Smooth muscle cell (in vitro differentiated cells): ENCODE data around the gene MYO5B. TPM values are rescaled to one million over a fixed set of nuclear protein-coding genes. Genes with fewer than 3 reads are reported as not detected.
A peak's percentile ranks its signal among the peaks of the same experiment; 100 is the strongest.
"Not testable (repeated sequence)": the region's sequence is repeated elsewhere in the genome, so short reads cannot be mapped to it uniquely, and the experiment has no call there.

Source experiments
- DNase-seq: peaks from one replicate; lab custom pipeline; 2025; ENCODE audit not compliant: unreplicated experiment; lab: John Stamatoyannopoulos, UW
- H2AFZ ChIP-seq: fragments of 200-600 bp; sonication (generic); 2 replicates; pipeline ENCODE4 v1.6.0; 2016; ENCODE audit warnings: antibody characterized with exemption, low read depth, mild to moderate bottlenecking
- H3F3A ChIP-seq: fragments of 200-600 bp; sonication (generic); 2 replicates; pipeline ENCODE4 v1.6.0; 2017; ENCODE audit warnings: antibody characterized with exemption, low read depth
- H3K27ac ChIP-seq: fragments of 200-600 bp; sonication (generic); 2 replicates; pipeline ENCODE4 v1.5.1; 2016; ENCODE audit warnings: low read depth, mild to moderate bottlenecking
- H3K27me3 ChIP-seq: fragments of 200-600 bp; sonication (generic); 2 replicates; pipeline ENCODE4 v1.6.1; 2016; ENCODE audit warnings: low read depth, mild to moderate bottlenecking
- H3K36me3 ChIP-seq: fragments of 200-600 bp; sonication (generic); 2 replicates; pipeline ENCODE4 v1.5.1; 2016; ENCODE audit warnings: low read depth
- H3K4me1 ChIP-seq: fragments of 200-600 bp; sonication (generic); 2 replicates; pipeline ENCODE4 v1.5.1; 2016; ENCODE audit warnings: low read depth
- H3K4me2 ChIP-seq: fragments of 200-600 bp; sonication (generic); 2 replicates; pipeline ENCODE4 v1.6.0; 2016; ENCODE audit warnings: mild to moderate bottlenecking
- H3K4me3 ChIP-seq: fragments of 200-600 bp; sonication (generic); 2 replicates; pipeline ENCODE4 v1.5.1; 2016; ENCODE audit warnings: mild to moderate bottlenecking
- H3K79me2 ChIP-seq: fragments of 200-600 bp; sonication (generic); 2 replicates; pipeline ENCODE4 v1.6.0; 2016; ENCODE audit warnings: low read depth, mild to moderate bottlenecking
- H3K9ac ChIP-seq: fragments of 200-600 bp; sonication (generic); 2 replicates; pipeline ENCODE4 v1.6.0; 2016; ENCODE audit warnings: low read depth
- H3K9me3 ChIP-seq: fragments of 200-600 bp; sonication (generic); replicated peaks from 2 replicates; pipeline ENCODE4 v1.5.1; 2016; ENCODE audit warnings: low read depth
- H4K20me1 ChIP-seq: fragments of 200-600 bp; sonication (generic); 2 replicates; pipeline ENCODE4 v1.6.0; 2016; ENCODE audit warnings: low read depth
- CTCF ChIP-seq: fragments of 200-600 bp; sonication (generic); IDR thresholded peaks from 2 replicates; pipeline ENCODE4 v1.5.1; 2017; ENCODE audit warnings: borderline replicate concordance, mild to moderate bottlenecking, antibody characterized with exemption; ENCODE audit not compliant: insufficient read depth, poor library complexity, severe bottlenecking
- WGBS: methylation state at CpG from one replicate; pipeline ENCODE4 v1.1.7; 2016; ENCODE audit warnings: low lambda C conversion rate; 5-methylcytosine and 5-hydroxymethylcytosine counted together
- polyA plus RNA-seq: library from polyadenylated mRNA; unstranded; fragments of >200 nt; fragmentation: Nextera tagmentation; extraction: Ambion mirVana; gene quantifications from 2 replicates; pipeline ENCODE4 v1.2.1, GENCODE V29; 2016
- total RNA-seq: library from RNA; depleted of rRNA; stranded (reverse); fragments of >200 nt; gene quantifications from 2 replicates; pipeline ENCODE4 v1.2.3, GENCODE V29; 2014

Gene MYO5B
- total and polyA plus RNA-seq, 2 experiments from 2014 or later: 1.7 to 25.3 TPM

- peak overlapping the region; percentile 33 for H3K9ac ChIP-seq
- no peak overlapping the region for H3K4me2 ChIP-seq
- H3K27me3 ChIP-seq: no peaks in the 10 kb centered on the region
- H3K36me3 ChIP-seq: no peaks in the 10 kb centered on the region
- WGBS: 78% methylated on average over 4 of the region's 4 CpGs
- peaks cover 8% of the 10 kb centered on the region for H3K4me1 ChIP-seq
- no peak overlapping the region for H3K4me3 ChIP-seq
- no peak for TF ChIP-seq CTCF
- no peaks in the 10 kb centered on the region for H4K20me1 ChIP-seq
- no peaks in the 10 kb centered on the region for H3K79me2 ChIP-seq
- DNase-seq: no peak
- H3F3A ChIP-seq: no peaks in the 10 kb centered on the region
- H2AFZ ChIP-seq: no peak overlapping the region
- peak overlapping the region; percentile 82 for H3K27ac ChIP-seq
- no peaks in the 10 kb centered on the region for H3K9me3 ChIP-seq
These were observed 95.1 kb downstream of the MYO5B start for GRCh38 chr18:50099725-50100407.

GRCh38 chr18:50097702-50098101 lies 97.2 kb downstream of the MYO5B start:
- no peaks in the 10 kb centered on the region for H3F3A ChIP-seq
- no peak overlapping the region for H3K4me2 ChIP-seq
- no peak overlapping the region for H2AFZ ChIP-seq
- no peaks in the 10 kb centered on the region for H3K36me3 ChIP-seq
- no peaks in the 10 kb centered on the region for H3K79me2 ChIP-seq
- no peak for DNase-seq
- no peak for TF ChIP-seq CTCF
- no peak overlapping the region for H3K4me3 ChIP-seq
- 89% methylated on average over 2 of the region's 2 CpGs for WGBS
- H3K9ac ChIP-seq: peak overlapping the region; percentile 60
- no peaks in the 10 kb centered on the region for H4K20me1 ChIP-seq
- H3K27ac ChIP-seq: peak overlapping the region; percentile 82
- H3K27me3 ChIP-seq: no peaks in the 10 kb centered on the region
- no peaks in the 10 kb centered on the region for H3K9me3 ChIP-seq
- peaks cover 8% of the 10 kb centered on the region for H3K4me1 ChIP-seq

GRCh38 chr18:50096766-50097435 lies 98.0 kb downstream of the MYO5B start:
- no peak for DNase-seq
- Histone ChIP-seq H4K20me1 (no peaks in the 10 kb centered on the region), H3K4me1 (peaks cover 16% of the 10 kb centered on the region), H3K27me3 (no peaks in the 10 kb centered on the region), H3K36me3 (no peaks in the 10 kb centered on the region), H2AFZ (no peak overlapping the region), H3K4me3 (no peak overlapping the region), H3K9me3 (no peaks in the 10 kb centered on the region), H3K79me2 (no peaks in the 10 kb centered on the region), H3K4me2 (no peak overlapping the region), H3K27ac (peak overlapping the region; percentile 82), H3F3A (no peaks in the 10 kb centered on the region), H3K9ac (peak overlapping the region; percentile 60)
- no peak for TF ChIP-seq CTCF
- WGBS: 89% methylated on average over 3 of the region's 3 CpGs

- not testable (repeated sequence) for H3K27me3 ChIP-seq
- WGBS: 71% methylated on average over 5 of the region's 5 CpGs
These were observed 100.2 kb downstream of the MYO5B start for GRCh38 chr18:50094786-50095185.

More at GRCh38 chr18:50094786-50095185, 100.2 kb downstream of the MYO5B start:
- peaks cover 24% of the 10 kb centered on the region for H3K4me1 ChIP-seq
- not testable (repeated sequence) for DNase-seq, H3K9me3 ChIP-seq, H3K36me3 ChIP-seq, H2AFZ ChIP-seq, H3K4me2 ChIP-seq, H3K4me3 ChIP-seq, H3K9ac ChIP-seq, H4K20me1 ChIP-seq, H3F3A ChIP-seq, H3K79me2 ChIP-seq, H3K27ac ChIP-seq
